Activated T-cell treated with anti-CD3 and anti-CD28 coated beads for 1 hour (primary cell): ENCODE results near the gene GRAMD1B.

Experiments
- DNase-seq: peaks from one replicate; pipeline ENCODE4 v3.0.0-alpha.2; 2020; ENCODE audit warnings: low read depth

Gene GRAMD1B

GRCh38 chr11:123588117-123588863, 158.2 kb downstream of the GRAMD1B start:
- no peak for DNase-seq

DNA sequence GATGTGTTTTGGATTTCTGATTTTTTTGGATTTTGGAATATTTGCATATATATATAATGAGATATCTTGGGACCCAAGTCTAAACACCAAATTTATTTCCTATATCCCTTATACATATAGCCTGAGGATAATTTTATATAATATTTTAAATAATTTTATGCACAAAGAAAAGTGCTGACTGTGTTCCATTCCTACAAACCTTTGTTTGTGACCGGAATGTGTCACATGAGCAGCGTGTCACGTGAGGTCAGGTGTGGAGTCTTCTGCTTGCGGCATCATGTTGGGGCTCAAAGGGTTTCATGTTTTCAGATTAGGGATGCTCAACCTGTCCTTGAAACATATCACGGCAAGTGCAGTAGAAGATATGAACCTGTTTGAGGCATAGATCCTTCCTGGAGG, 158.8 kb downstream of the GRAMD1B start:
- no peak for DNase-seq

DNA sequence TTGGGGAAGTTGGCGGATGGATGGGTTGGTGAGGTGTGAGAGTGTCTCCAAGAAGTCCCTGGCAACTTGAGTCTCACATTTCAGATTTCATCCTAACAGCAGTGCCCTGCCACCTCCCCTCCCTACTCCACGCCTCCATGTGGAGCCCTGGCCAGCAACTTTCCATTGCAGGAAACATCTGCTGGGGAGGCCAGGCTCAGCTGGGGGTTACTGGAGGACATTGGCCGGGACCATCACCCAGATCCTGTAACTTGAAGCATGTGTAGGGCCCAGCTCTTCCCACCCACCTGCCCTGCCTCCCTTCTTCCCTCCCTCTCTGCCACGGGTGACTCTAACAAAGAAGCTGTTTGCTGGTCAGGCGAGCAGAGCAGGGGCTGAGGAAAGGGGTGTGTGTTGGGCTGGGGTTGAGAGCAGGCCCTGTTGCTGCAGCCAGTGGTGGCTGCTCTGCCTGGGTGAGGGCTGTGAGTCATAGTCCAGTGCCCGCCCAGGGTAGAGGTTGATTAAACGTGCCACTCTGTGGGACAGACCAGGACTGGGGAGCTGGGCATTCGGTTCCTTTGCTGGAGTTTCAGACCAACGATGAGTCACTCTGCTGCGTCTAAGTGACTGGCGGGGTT, 160.3 kb downstream of the GRAMD1B start:
- no peak for DNase-seq

DNA sequence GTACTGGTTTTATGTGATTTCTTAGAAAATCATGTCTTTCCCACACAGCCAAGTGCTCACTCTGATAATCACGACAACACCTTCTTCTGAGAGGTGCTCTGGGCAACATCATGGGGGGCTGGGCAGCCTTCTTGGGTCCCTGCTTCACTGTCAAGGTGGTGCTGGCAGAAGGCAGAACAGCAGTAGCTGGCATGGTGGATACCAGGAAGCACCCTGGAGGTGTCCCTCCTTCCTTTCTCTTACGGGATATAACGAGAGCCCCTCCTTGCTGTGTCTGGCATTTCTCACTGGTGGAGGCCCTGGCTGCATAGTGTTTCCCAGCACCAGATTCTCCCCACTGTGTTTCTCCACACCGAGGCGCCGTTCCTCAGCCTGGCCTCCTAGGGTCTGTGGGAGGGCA, 163.5 kb downstream of the GRAMD1B start:
- no peak for DNase-seq

DNA sequence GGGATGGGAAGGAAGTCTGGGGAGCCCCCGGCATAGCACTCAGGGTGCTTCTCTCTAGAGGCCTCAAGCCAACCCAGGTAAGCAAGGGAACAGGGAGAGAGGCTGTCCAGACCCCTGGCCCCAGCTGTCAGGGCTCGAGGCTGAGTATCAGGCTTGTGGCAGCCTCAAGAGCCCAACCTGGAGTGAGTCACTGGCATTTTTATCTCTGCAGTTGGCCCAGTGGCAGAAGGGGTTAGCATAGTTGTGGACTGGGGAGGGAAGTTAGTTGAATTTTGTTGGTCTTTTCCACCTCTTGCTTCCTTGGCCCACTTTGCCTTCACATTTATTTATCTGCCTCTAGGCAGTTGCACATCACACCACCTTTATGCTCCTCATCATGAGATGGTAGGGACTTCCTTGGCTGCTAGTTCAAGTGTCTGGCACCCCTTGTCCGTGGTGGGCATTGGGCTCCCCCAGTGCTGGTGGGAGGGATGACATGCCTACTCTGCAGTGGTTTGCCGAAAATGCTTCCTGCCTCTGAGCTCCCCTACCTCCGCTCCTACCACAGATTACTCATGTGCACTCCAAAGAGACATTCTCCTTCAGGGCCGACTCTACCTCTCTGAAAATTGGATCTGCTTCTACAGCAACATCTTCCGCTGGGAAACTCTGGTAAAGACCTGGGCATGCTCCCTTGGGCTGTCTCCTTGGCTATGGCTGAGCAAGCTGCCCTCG, 164.3 kb downstream of the GRAMD1B start:
- DNase-seq = no peak

DNA sequence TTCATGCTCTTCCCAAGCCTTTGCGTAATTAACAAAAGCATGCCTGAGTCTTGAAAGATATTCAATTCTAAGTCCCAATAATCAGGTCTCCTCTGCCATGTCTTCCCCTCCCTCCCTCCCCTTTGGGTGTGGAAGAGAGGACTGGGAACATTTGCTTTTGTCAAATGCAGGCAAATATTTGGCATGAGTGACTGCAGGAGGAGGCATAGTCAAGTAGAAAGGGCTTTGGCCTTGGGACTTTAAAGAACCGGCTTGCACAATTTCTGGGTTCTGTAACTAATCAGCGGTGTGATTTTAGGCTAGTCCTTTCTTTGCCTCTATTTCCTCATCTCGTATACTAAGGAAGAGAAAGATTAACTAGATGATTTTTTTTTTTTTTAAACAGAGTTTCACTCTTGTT, 164.9 kb downstream of the GRAMD1B start:
- DNase-seq = no peak

- no peak for DNase-seq
These were observed 167.8 kb downstream of the GRAMD1B start for GRCh38 chr11:123597859-123598258.

DNA sequence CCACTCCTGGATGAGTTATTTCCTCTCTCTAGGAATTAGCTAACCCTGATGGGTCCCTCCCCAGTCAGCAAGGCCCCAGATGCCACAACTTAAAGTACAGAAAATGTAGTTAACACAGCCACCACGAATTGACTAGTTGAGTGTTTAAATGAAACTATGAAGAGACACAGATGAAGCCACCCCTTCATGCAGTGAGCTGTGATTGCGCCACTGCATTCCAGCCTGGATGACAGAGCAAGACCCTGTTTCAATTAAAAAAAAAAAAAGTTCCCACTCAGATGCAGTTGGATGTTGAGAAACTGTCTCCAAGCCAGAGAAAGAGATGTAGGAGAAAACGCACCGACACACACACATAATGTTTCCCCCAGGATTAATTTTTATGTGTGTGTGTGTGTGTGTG, 171.1 kb downstream of the GRAMD1B start:
- no peak for DNase-seq

- DNase-seq = no peak
These were observed 171.7 kb downstream of the GRAMD1B start for GRCh38 chr11:123601743-123602142.

DNA sequence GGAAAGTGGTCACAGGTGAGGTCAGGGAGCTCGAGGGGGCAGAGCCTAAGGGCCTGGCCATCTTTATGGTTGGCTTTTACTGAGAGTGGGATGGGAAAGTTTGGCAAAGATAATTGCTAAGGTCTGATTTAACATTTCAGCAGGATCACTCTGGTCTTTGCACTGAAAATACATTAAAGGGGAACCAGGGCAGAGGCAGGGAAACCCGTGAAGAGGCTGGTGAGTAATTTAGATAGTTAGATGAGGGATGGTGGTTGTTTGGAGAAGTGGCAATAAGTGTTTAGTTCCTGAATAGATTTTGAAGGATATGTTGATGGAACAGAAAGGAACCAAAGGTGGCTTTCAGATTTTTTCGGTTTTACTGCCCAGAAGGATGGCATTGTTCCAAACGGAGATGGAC, 173.6 kb downstream of the GRAMD1B start:
- no peak for DNase-seq

DNA sequence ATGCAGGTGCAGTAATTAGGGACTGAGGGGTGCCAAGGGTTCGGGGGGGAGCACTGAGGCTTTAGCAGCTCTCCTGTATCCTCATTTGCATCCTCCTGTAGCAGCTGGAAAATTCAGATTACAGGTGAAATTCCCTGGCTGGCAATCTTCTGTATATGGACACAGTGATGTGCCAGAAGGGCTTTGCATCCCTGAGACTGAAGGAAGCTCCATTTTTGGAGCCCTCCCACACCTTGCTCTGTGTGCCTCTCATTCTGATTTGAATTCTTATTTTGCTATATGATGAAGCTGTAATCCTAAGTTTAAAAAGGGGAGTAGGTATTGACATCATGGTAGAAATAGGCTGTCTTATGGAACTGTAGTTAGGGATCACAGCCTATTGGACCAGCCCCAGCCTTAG, 177.7 kb downstream of the GRAMD1B start:
- no peak for DNase-seq

DNA sequence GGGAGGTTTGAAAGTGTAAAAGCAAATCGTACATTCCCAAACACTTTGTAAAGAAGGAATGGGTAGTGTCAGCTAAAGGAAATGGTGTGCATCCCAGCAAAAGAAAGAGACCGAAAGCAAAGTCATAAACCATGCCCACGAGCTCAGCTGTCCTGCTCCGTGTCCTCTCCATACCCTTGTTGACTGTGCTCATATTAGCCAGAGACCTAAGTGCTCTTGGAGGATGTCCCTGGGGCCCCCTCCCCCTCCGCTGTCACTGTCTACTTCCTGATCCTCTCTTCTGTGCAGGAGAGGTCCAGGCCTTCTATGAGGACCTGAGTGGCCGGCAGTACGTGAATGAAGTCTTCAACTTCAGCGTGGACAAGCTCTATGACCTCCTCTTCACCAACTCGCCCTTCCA, 178.3 kb downstream of the GRAMD1B start:
- no peak for DNase-seq

DNA sequence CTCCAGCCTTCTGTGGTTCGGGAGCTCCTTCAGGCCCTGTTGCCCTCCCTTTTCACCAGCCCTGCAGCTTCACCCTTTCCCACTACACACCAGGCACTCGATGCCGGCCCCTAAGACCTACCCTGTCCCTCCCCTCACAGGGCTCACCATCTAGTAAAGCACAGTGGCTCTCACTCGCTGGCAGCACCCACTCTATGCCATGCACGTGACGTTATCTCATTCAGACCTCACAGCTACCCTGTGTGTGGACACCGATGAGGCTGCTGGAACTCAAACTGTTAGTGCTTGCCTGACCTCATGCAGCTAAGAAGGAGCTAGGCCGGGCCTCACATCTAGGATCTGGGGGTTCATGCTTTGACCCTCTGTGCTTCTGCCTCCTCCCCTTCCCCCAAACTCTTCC, 178.9 kb downstream of the GRAMD1B start:
- DNase-seq = no peak

DNA sequence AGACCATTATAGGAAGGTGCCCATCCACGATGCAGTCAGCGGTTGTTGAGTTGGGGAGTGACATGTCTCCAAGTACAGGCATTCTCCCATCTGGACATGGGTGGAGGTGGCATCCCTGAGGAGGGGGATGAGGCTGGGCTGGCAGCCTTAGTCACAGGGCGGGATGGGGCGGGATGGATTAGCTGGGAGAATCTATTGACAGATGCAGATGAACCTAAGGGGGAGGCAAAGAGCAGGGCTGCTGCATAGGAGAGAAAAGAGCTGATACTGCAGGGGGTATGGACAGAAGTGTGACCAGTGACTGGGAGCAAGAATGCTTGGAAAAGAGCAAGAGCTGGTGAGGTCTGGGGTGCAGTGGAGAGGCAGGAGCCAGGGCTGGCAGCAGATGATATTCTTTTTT, 181.6 kb downstream of the GRAMD1B start:
- no peak for DNase-seq

GRCh38 chr11:123616505-123617198, 186.6 kb downstream of the GRAMD1B start:
- DNase-seq = no peak

GRCh38 chr11:123622576-123622975, 192.5 kb downstream of the GRAMD1B start:
- DNase-seq = no peak

DNA sequence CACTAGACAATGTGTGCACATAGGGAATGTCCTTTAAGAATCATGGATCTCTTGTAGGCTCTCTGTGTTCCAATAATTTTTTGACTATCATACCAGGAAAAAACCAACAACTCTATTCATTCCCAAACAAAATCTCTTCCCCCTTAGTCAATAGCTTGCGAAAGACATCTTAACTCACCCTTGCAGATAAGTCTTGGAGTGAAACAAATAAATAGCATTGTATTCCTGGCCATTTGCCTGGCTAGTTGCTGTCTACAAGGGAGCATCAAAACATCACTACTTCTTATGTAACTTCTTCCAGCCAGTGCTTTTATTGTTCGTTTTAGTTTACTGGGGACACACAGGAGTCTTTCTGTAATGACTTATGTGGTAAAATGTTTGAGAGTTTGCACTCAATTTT, 194.9 kb downstream of the GRAMD1B start:
- DNase-seq = no peak

DNA sequence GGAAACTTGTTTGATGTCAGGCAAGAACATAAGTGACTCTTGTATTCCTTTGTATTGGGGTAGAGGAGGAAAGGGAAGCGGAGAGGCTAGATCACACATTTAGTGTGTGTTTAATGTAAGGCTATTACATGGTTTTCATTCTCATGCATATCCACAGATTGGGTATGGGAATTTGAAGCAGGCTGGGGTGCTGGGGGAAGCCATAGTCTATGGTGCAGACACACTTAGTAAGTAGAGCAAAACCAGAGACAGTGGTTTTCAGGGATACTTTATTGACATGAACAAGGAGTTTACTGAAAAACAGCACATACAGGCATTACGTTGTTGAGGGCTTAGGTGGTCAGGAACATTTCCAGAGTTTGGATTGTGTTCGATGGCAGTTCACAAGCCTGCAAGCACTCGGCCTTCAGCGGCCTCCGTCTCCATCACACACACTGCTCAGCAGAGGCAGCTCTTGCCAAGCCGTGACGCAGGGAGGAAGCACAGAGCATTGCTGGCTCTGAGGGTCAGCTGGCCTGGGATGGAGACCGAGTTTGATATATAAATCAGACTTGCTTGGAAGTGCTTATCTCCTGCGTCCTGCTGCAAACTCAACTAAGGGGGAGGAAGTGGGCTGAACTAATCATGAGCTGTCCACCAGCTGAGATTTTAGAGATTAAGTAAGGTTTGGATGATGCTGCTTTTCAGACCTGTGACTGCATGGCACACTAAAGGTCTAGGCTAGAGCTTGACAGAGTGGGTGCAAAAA, 199.0 kb downstream of the GRAMD1B start:
- DNase-seq = no peak

DNA sequence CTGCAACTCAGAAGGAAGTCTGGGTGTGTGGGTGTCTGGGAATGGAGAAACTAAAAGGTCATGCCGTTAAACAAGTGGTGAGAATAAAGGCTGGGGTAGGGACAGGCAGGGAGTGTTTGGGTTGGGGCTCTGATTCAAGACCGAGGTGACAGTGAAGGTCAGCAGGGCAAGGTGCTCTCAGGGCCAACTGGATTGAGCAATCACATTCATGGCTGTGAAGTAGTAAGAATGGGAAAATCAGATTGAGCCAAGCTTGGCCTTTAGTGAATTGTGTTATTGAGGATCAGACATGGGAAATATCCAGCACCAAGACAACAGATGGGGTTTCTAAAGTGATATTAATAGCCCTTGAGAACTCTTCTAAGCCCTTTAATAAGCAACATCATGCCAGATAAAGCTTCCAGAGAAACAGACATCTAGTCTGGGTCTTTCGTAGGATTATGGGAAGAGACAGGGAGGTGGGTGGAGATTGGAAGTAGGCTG, 200.1 kb downstream of the GRAMD1B start:
- DNase-seq = no peak

GRCh38 chr11:123640029-123640428, 210.0 kb downstream of the GRAMD1B start:
- DNase-seq = no peak

GRCh38 chr11:123640677-123641494, 210.8 kb downstream of the GRAMD1B start:
- peak; percentile 31 for DNase-seq
